GM18511 (cell line): Measurements from ENCODE around the gene TMEM131.

Experiments used
- ATAC-seq: cut with Tn5 transposase; IDR thresholded peaks from one replicate; pipeline ENCODE4 v1.9.1; 2021; ENCODE audit warnings: mild to moderate bottlenecking, moderate library complexity; ENCODE audit not compliant: unreplicated experiment

The TMEM131 gene

GRCh38 chr2:97992836-97993825 is 2.6 kb downstream of the TMEM131 start:
- no peak for ATAC-seq

- no peak for ATAC-seq
Measured at GRCh38 chr2:97991081-97991856, 4.5 kb downstream of the TMEM131 start.

GRCh38 chr2:97988722-97989121 is 7.0 kb downstream of the TMEM131 start:
- no peak for ATAC-seq

GRCh38 chr2:97985998-97986397 is 9.8 kb downstream of the TMEM131 start:
- no peak for ATAC-seq

GRCh38 chr2:97983698-97984097 is 12.1 kb downstream of the TMEM131 start:
- no peak for ATAC-seq

GRCh38 chr2:97983134-97983533 is 12.6 kb downstream of the TMEM131 start:
- ATAC-seq = no peak

GRCh38 chr2:97982621-97983020 is 13.1 kb downstream of the TMEM131 start:
- ATAC-seq = no peak

- ATAC-seq = no peak
Measured at GRCh38 chr2:97981961-97982360, 13.8 kb downstream of the TMEM131 start.

GRCh38 chr2:97979904-97980303 is 15.8 kb downstream of the TMEM131 start:
- ATAC-seq = no peak

- ATAC-seq = no peak
Measured at GRCh38 chr2:97974471-97974870, 21.3 kb downstream of the TMEM131 start.

- no peak for ATAC-seq
Measured at GRCh38 chr2:97970293-97971060, 25.3 kb downstream of the TMEM131 start.

GRCh38 chr2:97969081-97970067 is 26.4 kb downstream of the TMEM131 start:
- no peak for ATAC-seq

GRCh38 chr2:97967931-97968627 is 27.7 kb downstream of the TMEM131 start:
- no peak for ATAC-seq

- no peak for ATAC-seq
Measured at GRCh38 chr2:97967216-97967592, 28.5 kb downstream of the TMEM131 start.

- peak; percentile 72 for ATAC-seq
Measured at GRCh38 chr2:97966545-97967215, 29.1 kb downstream of the TMEM131 start.

- ATAC-seq = no peak
Measured at GRCh38 chr2:97965116-97965515, 30.6 kb downstream of the TMEM131 start.

- no peak for ATAC-seq
Measured at GRCh38 chr2:97963880-97964279, 31.9 kb downstream of the TMEM131 start.

- ATAC-seq = no peak
Measured at GRCh38 chr2:97963079-97963406, 32.7 kb downstream of the TMEM131 start.

GRCh38 chr2:97961534-97961933 is 34.2 kb downstream of the TMEM131 start:
- ATAC-seq = no peak
